Coronary artery (tissue), 2 donors: ENCODE measurements around the gene FHDC1.

Experiments used
- DNase-seq: peaks from one replicate; pipeline ENCODE4 v3.0.0-alpha.2; 2017; ENCODE audit warnings: low spot score
- H3K27ac ChIP-seq, 2 donors: fragments of 200-600 bp; sonication (generic); one replicate each; pipeline ENCODE4 v1.5.1; 2016 to 2019
- H3K4me3 ChIP-seq: fragments of 200-600 bp; sonication (generic); 2 replicates; pipeline ENCODE4 v1.5.1; 2016; ENCODE audit warnings: mild to moderate bottlenecking, moderate library complexity
- TF ChIP-seq, protein P1 (sequence below): fragments of 200-600 bp; sonication (generic); IDR thresholded peaks from one replicate; pipeline ENCODE4 v1.5.1; 2019; ENCODE audit warnings: antibody characterized with exemption

Gene FHDC1

GRCh38 chr4:153022241-153022715 is 86.2 kb downstream of the FHDC1 start:
- H3K27ac ChIP-seq, result no peak overlapping the region
- no peak for DNase-seq
- H3K4me3 ChIP-seq, result no peak overlapping the region
- TF ChIP-seq, protein P1, sequence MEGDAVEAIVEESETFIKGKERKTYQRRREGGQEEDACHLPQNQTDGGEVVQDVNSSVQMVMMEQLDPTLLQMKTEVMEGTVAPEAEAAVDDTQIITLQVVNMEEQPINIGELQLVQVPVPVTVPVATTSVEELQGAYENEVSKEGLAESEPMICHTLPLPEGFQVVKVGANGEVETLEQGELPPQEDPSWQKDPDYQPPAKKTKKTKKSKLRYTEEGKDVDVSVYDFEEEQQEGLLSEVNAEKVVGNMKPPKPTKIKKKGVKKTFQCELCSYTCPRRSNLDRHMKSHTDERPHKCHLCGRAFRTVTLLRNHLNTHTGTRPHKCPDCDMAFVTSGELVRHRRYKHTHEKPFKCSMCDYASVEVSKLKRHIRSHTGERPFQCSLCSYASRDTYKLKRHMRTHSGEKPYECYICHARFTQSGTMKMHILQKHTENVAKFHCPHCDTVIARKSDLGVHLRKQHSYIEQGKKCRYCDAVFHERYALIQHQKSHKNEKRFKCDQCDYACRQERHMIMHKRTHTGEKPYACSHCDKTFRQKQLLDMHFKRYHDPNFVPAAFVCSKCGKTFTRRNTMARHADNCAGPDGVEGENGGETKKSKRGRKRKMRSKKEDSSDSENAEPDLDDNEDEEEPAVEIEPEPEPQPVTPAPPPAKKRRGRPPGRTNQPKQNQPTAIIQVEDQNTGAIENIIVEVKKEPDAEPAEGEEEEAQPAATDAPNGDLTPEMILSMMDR, result no peak

DNA sequence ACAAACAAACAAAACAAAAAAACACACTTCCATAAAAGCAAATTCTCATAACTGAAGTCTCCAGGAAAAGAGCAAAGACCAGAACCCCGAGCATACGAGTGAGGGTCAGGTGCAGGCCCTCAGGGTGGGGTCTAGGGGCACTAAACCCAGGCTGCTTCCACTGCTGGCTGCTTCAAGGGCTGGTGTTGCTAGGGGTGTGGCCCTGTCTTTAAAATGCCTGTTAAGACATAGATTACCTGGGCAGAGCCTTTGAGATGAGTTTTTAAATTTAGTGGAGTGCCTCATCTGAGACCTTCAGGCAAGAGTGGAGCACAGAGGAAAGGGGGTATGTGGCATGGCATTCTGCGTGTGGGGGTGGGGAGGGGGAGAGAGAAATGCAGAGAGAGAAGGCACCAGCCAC is 87.0 kb downstream of the FHDC1 start:
- TF ChIP-seq, protein P1, result no peak
- no peak for DNase-seq
- H3K27ac ChIP-seq, result no peak overlapping the region
- no peak overlapping the region for H3K4me3 ChIP-seq

DNA sequence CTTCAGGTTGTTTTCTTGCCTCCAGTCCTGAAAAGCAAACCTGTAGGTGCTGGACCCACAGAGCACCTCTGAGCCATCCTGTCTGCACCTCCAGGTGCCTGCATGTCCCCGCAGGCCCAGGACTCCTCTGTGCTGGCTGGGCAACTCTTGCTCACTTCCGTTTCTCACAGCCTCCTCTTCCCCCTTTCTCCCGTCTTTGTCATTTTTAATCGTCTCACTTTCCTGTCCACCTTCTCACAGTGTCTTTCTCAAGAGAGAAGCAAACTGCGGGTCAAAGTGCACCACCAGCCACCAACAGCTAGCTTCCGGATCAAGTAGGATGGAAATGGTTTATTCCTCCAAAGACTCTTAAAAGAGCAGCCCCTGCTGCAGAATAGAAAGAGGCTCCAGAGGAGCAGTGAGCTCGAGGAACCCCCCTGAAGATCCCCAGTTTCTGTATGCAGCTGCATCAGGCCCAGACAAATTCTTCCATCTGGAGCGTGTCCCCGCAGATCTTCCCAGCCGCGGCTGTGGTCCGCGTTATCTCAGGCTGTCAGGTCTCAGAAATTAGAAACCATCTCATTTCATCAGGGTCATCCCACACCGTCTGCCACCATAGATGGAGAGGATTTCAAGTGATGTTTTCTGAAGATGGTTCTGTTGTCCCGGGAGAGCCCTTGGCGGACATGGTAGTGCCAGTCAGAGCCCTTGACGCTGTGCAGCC is 87.7 kb downstream of the FHDC1 start:
- Histone ChIP-seq H3K4me3 (no peak overlapping the region), H3K27ac (no peak overlapping the region)
- DNase-seq, result no peak
- TF ChIP-seq, protein P1, result no peak

- Histone ChIP-seq H3K27ac (no peak overlapping the region), H3K4me3 (no peak overlapping the region)
- no peak for DNase-seq
- TF ChIP-seq, protein P1, result no peak
These were observed 88.3 kb downstream of the FHDC1 start for GRCh38 chr4:153024466-153024865.

- Histone ChIP-seq H3K27ac (no peak overlapping the region), H3K4me3 (no peak overlapping the region)
- TF ChIP-seq, protein P1, result no peak
These were observed 89.3 kb downstream of the FHDC1 start for GRCh38 chr4:153025406-153025805.

GRCh38 chr4:153026591-153027346 is 90.6 kb downstream of the FHDC1 start:
- Histone ChIP-seq H3K4me3 (no peak overlapping the region), H3K27ac (no peak overlapping the region)
- TF ChIP-seq, protein P1, result no peak
- DNase-seq, result no peak

More at GRCh38 chr4:153025406-153025805, 89.3 kb downstream of the FHDC1 start:
- DNase-seq, result no peak
